GM19035 (cell line): ENCODE results near the gene DST.
A peak's percentile ranks its signal among the peaks of the same experiment; 100 is the strongest.

Experiments
- ATAC-seq: cut with Tn5 transposase; IDR thresholded peaks from one replicate; pipeline ENCODE4 v1.9.1; 2021; ENCODE audit not compliant: unreplicated experiment

The DST gene

GRCh38 chr6:56625356-56625755, 17.3 kb downstream of the DST start:
- ATAC-seq = no peak

GRCh38 chr6:56624728-56625069, 18.0 kb downstream of the DST start:
- no peak for ATAC-seq

GRCh38 chr6:56624046-56624727, 18.5 kb downstream of the DST start:
- no peak for ATAC-seq

GRCh38 chr6:56620229-56620868, 22.3 kb downstream of the DST start:
- ATAC-seq = no peak

- ATAC-seq = no peak
Measured at GRCh38 chr6:56618050-56618449, 24.6 kb downstream of the DST start.

GRCh38 chr6:56616967-56617366, 25.7 kb downstream of the DST start:
- ATAC-seq = no peak

GRCh38 chr6:56613247-56613851, 29.3 kb downstream of the DST start:
- ATAC-seq = no peak

GRCh38 chr6:56608332-56608731, 34.4 kb downstream of the DST start:
- ATAC-seq = no peak

- ATAC-seq = no peak
Measured at GRCh38 chr6:56607111-56607752, 35.5 kb downstream of the DST start.

GRCh38 chr6:56605435-56605834, 37.3 kb downstream of the DST start:
- ATAC-seq = no peak

- ATAC-seq = no peak
Measured at GRCh38 chr6:56604186-56604585, 38.5 kb downstream of the DST start.

GRCh38 chr6:56601390-56601789, 41.3 kb downstream of the DST start:
- ATAC-seq = no peak

- peak; percentile 32 for ATAC-seq
Measured at GRCh38 chr6:56595490-56596122, 47.1 kb downstream of the DST start.

GRCh38 chr6:56594699-56595098, 48.0 kb downstream of the DST start:
- no peak for ATAC-seq

- ATAC-seq = peak; percentile 90
Measured at GRCh38 chr6:56593801-56594318, 48.8 kb downstream of the DST start.

GRCh38 chr6:56582236-56582635, 60.5 kb downstream of the DST start:
- no peak for ATAC-seq

GRCh38 chr6:56581296-56581925, 61.3 kb downstream of the DST start:
- ATAC-seq = no peak

- ATAC-seq = no peak
Measured at GRCh38 chr6:56580271-56580670, 62.4 kb downstream of the DST start.

GRCh38 chr6:56579155-56579851, 63.4 kb downstream of the DST start:
- no peak for ATAC-seq

- no peak for ATAC-seq
Measured at GRCh38 chr6:56575736-56576135, 67.0 kb downstream of the DST start.
